CD4-positive, alpha-beta T cell (primary cell): ENCODE data around the gene NAA25. TPM values are rescaled to one million over a fixed set of nuclear protein-coding genes. Genes with fewer than 3 reads are reported as not detected.

Experiments used
- ATAC-seq: fragments of 200-7000 bp; cut with Tn5 transposase; one replicate; pipeline ENCODE4 v1.10.0; 2022; ENCODE audit warnings: mild to moderate bottlenecking; ENCODE audit not compliant: poor library complexity
- CTCF ChIA-PET: fragments of 350-600 bp; sonication (Branson Sonifier 250); formaldehyde crosslinking; loops from one replicate; lab custom pipeline; 2021; ENCODE audit warnings: antibody characterized with exemption, inconsistent platforms; lab: Charles Lee
- POLR2A ChIA-PET: fragments of 350-600 bp; sonication (Branson Sonifier 250); formaldehyde crosslinking; loops from one replicate; lab custom pipeline; 2021; ENCODE audit warnings: antibody characterized with exemption, inconsistent platforms; lab: Charles Lee
- DNase-seq, 14 experiments: peaks; one replicate each; pipeline ENCODE4 v3.0.0-alpha.2; 2013 to 2020; ENCODE audit warnings: mixed read lengths in 2 of 14
- H3K27ac ChIP-seq, 2 donors: one replicate each; pipeline versions ENCODE4 v1.5.1 to v1.7.0; 2013; ENCODE audit warnings: low read length in 2 of 2, low read depth in 1 of 2, mild to moderate bottlenecking in 1 of 2
- H3K27me3 ChIP-seq, 2 experiments: 1 replicate in 1 of 2; 2 replicates in 1 of 2; pipeline versions ENCODE4 v1.6.1 to v1.7.0; 2013; ENCODE audit warnings: low read length in 2 of 2, control low read depth in 1 of 2, mild to moderate bottlenecking in 1 of 2, moderate library complexity in 1 of 2; ENCODE audit not compliant: insufficient read depth in 2 of 2, control insufficient read depth in 1 of 2
- H3K36me3 ChIP-seq: one replicate; pipeline ENCODE4 v1.6.1; 2013; ENCODE audit warnings: low read length, control low read depth; ENCODE audit not compliant: insufficient read depth
- H3K4me1 ChIP-seq: one replicate; pipeline ENCODE4 v1.6.1; 2013; ENCODE audit warnings: low read length, control low read depth; ENCODE audit not compliant: insufficient read depth
- H3K4me3 ChIP-seq: one replicate; pipeline ENCODE4 v1.5.1; 2013; ENCODE audit warnings: mild to moderate bottlenecking, low read length, moderate library complexity
- H3K9me3 ChIP-seq, 2 experiments: 1 replicate in 1 of 2; 2 replicates in 1 of 2; pipeline versions ENCODE4 v1.6.1 to v1.7.0; 2013; ENCODE audit warnings: low read length in 2 of 2, mild to moderate bottlenecking in 2 of 2, control low read depth in 1 of 2, moderate library complexity in 1 of 2; ENCODE audit not compliant: control insufficient read depth in 1 of 2, insufficient read depth in 1 of 2
- H3K27ac Mint-ChIP-seq: one replicate; pipeline ENCODE4 v1.8.0; 2020; ENCODE audit warnings: mixed read lengths
- H3K27me3 Mint-ChIP-seq: one replicate; pipeline ENCODE4 v1.8.0; 2021; ENCODE audit warnings: mixed read lengths
- H3K36me3 Mint-ChIP-seq: one replicate; pipeline ENCODE4 v1.8.0; 2021; ENCODE audit warnings: low read depth, mixed read lengths
- H3K4me1 Mint-ChIP-seq: one replicate; pipeline ENCODE4 v1.8.0; 2021; ENCODE audit warnings: low read depth, mixed read lengths
- H3K4me3 Mint-ChIP-seq: one replicate; pipeline ENCODE4 v1.8.0; 2020; ENCODE audit warnings: mild to moderate bottlenecking, mixed read lengths
- H3K9me3 Mint-ChIP-seq: one replicate; pipeline ENCODE4 v1.8.0; 2020; ENCODE audit warnings: mixed read lengths
- CTCF ChIP-seq: fragments of 200-600 bp; IDR thresholded peaks from one replicate; pipeline ENCODE4 v1.8.0; 2022; ENCODE audit warnings: antibody characterized with exemption, mild to moderate bottlenecking
- intact Hi-C, 2 experiments: fragments of 100-400 bp; cut with DNase I in 1 of 2; cut with micrococcal nuclease in 1 of 2; formaldehyde crosslinking; loops; one replicate each; pipeline versions ENCODE4 v1.15.1 to v1.9.0; 2023 to 2025; cut with DNase I, micrococcal nuclease
- polyA plus RNA-seq, 2 donors: library from polyadenylated mRNA; unstranded; fragments of 120-200 nt; gene quantifications; one replicate each; pipeline ENCODE4 v1.2.1, GENCODE V29; 2013
- total RNA-seq, 174 experiments: library from RNA in 2 of 174; stranded (reverse) in 2 of 174; gene quantifications; one replicate each; pipeline ENCODE4 v1.2.3 and lab custom pipeline; 2021 to 2026

Gene NAA25
- total RNA-seq (10 to 100 TPM; 31.1 to 34.6 TPM), total RNA-seq (lab: John Stamatoyannopoulos, UW) (37.8 to 207 (median 78.9) reads per million in 172 experiments)
- polyA plus RNA-seq (2013, experiment 1 of 2), result 14.2 TPM
- 17.6 TPM for polyA plus RNA-seq (2013, experiment 2 of 2)

- Mint-ChIP-seq H3K27ac (peak within 1 kb of the TSS; percentile 94), H3K27me3 (no peaks in the 10 kb centered on the region), H3K4me3 (peak within 1 kb of the TSS; percentile 95), H3K36me3 (peaks cover 23% of the 10 kb centered on the region), H3K9me3 (no peaks in the 10 kb centered on the region), H3K4me1 (peaks cover 50% of the 10 kb centered on the region)
- CTCF ChIA-PET, result interaction anchor here (0.7 to 3.2 kb wide), 5 partner anchors 15 to 95 kb away, joined by 3 to 9 read pairs (median 4); partner anchors contain the start of genes ERP29, TMEM116 and TRAFD1
- H3K27ac ChIP-seq, result peak within 1 kb of the TSS; percentile 85 to 86
- H3K4me1 ChIP-seq, result peaks cover 28% of the 10 kb centered on the region
- DNase-seq (peak; percentile 76 to 93 (median 83)), ATAC-seq (peak; percentile 82)
- intact Hi-C loops, result loop anchor here (1.0 to 5.0 kb wide), 6 partner anchors 17 to 299 kb away; partner anchors contain the start of genes ERP29 (in 2 of the 2), TMEM116 (in 2 of the 2), HECTD4 (in 1 of the 2) and MAPKAPK5 (in 1 of the 2)
- no peaks in the 10 kb centered on the region for H3K9me3 ChIP-seq
- TF ChIP-seq CTCF, result no peak
- H3K27me3 ChIP-seq, result no peaks in the 10 kb centered on the region
- POLR2A ChIA-PET, result interaction anchor here (0.6 to 5.2 kb wide), 14 partner anchors 12 to 1640 kb away, joined by 3 to 81 read pairs (median 4); partner anchors contain the start of genes ERP29, FAM216A, MAPKAPK5 and PTPN11
- H3K36me3 ChIP-seq, result peaks cover 5% of the 10 kb centered on the region
- H3K4me3 ChIP-seq, result peak within 1 kb of the TSS; percentile 95
Measured at GRCh38 chr12:112108202-112109079, at the start of gene NAA25. TSS of gene NAA25 (minus strand) at chr12:112108783. CDS start at chr12:112108773, 10 bp downstream.

GRCh38 chr12:112153893-112154219 is 45.3 kb upstream of the NAA25 start:
- H3K36me3 Mint-ChIP-seq, result peaks cover 91% of the 10 kb centered on the region
- peaks cover 63% of the 10 kb centered on the region for H3K36me3 ChIP-seq
- H3K4me1 Mint-ChIP-seq, result peaks cover 11% of the 10 kb centered on the region
- peaks cover 10% of the 10 kb centered on the region for H3K4me1 ChIP-seq
- no peak for ATAC-seq
- H3K9me3 Mint-ChIP-seq, result peaks cover 10% of the 10 kb centered on the region
- no peak overlapping the region for H3K4me3 Mint-ChIP-seq
- DNase-seq, result peak in 1 of 14 experiments; percentile 22
- H3K9me3 ChIP-seq, result peaks cover 9 to 25% of the 10 kb centered on the region in 2 experiments
- H3K4me3 ChIP-seq, result no peak overlapping the region
- intact Hi-C loops, result no loop called here
- H3K27me3 ChIP-seq, result no peaks in the 10 kb centered on the region
- no peaks in the 10 kb centered on the region for H3K27me3 Mint-ChIP-seq
- no peak for TF ChIP-seq CTCF
- H3K27ac Mint-ChIP-seq, result no peak overlapping the region
- ChIA-PET POLR2A (interaction anchor here (1.0 to 2.0 kb wide), 2 partner anchors 23 to 45 kb away, joined by 3 to 6 read pairs; partner anchors contain the start of gene NAA25), CTCF (interaction anchor here (0.6 kb wide), 1 partner anchor 65 kb away, joined by 3 read pairs; no protein-coding TSS in a partner anchor)
- no peak overlapping the region for H3K27ac ChIP-seq

- intact Hi-C loops, result no loop called here
- H3K4me3 ChIP-seq, result no peak overlapping the region
Measured at GRCh38 chr12:112153181-112153892, 44.8 kb upstream of the NAA25 start.

More at GRCh38 chr12:112153181-112153892, 44.8 kb upstream of the NAA25 start:
- Histone ChIP-seq H3K36me3 (peaks cover 64% of the 10 kb centered on the region), H3K27ac (no peak overlapping the region), H3K9me3 (peaks cover 5 to 20% of the 10 kb centered on the region in 2 experiments), H3K27me3 (no peaks in the 10 kb centered on the region), H3K4me1 (peaks cover 4% of the 10 kb centered on the region)
- ChIA-PET POLR2A (interaction anchor here (0.7 to 2.0 kb wide), 3 partner anchors 23 to 44 kb away, joined by 3 to 6 read pairs (median 3); partner anchors contain the start of genes NAA25 and TRAFD1), CTCF (no interaction called here)
- Mint-ChIP-seq H3K36me3 (peaks cover 91% of the 10 kb centered on the region), H3K4me3 (no peak overlapping the region), H3K27ac (no peak overlapping the region), H3K9me3 (peaks cover 10% of the 10 kb centered on the region), H3K27me3 (no peaks in the 10 kb centered on the region), H3K4me1 (peaks cover 8% of the 10 kb centered on the region)
- no peak for ATAC-seq
- TF ChIP-seq CTCF, result no peak
- peak in 1 of 14 experiments; percentile 15 for DNase-seq
